Caki2 (cell line): ENCODE results near the gene KIAA1671. TPM values are rescaled to one million over a fixed set of nuclear protein-coding genes. Genes with fewer than 3 reads are reported as not detected.
"Not testable (repeated sequence)": the region's sequence is repeated elsewhere in the genome, so short reads cannot be mapped to it uniquely, and the experiment has no call there.

Source experiments
- DNase-seq: peaks from one replicate; pipeline ENCODE4 v3.0.0-alpha.2; 2015; ENCODE audit warnings: low read depth
- in situ Hi-C: cut with HindIII; loops from 2 replicates; pipeline ENCODE4 v1.10.0; 2016; ENCODE audit warnings: low sequenced_read_pairs, low pct_unique_long_range_greater_than_20kb, mixed read lengths
- total RNA-seq: library from RNA; depleted of rRNA; stranded (reverse); fragments of >200 nt; shearing (Covaris generic); gene quantifications from 2 replicates; pipeline ENCODE4 v1.2.3, GENCODE V29; 2014; ENCODE audit warnings: low replicate concordance; rRNA removed

The KIAA1671 gene
- total RNA-seq, 1 experiment from 2014 or later: 11.7 TPM

DNA sequence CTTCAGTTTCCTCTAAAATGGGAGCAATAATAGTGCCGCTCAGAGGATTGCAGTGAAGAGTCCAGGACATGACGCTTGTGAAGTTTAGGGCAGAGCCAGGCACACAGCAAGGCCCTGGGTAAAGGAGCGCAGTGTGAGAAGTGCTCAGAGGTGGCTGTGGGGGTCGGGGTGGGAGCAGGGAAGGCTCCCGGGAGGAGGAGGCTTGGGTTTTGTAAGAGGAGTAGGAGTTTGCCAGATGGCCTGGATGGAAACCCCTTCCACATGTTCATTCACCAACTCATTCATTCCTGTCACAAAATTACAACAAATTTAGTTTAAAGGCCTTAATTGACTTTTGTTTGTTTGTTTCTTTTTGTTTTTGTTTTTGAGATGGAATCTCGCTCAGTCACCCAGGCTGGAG is 283.9 kb downstream of the KIAA1671 start:
- no peak for DNase-seq
- in situ Hi-C loops: no loop called here

DNA sequence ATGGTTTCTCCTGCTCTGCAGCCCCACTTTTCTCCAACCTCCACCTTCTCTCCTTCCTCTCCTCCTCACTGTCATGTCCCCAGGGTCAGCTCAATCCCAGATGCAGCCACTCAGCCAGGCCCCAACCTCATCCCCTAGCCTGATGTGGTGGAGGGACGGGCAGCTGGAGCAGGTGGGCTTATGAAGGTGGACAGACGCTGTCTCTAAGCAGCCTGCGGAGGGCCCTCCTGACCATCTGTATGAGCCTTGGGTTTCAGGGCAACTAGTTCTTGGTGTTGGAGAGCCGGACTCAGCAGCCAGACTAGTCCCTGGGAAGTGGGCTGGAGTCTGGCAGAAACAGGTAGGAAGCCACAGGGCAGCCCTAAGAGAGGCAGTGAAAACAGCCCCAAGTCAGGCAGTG is 285.0 kb downstream of the KIAA1671 start:
- in situ Hi-C loops: no loop called here
- DNase-seq: no peak

DNA sequence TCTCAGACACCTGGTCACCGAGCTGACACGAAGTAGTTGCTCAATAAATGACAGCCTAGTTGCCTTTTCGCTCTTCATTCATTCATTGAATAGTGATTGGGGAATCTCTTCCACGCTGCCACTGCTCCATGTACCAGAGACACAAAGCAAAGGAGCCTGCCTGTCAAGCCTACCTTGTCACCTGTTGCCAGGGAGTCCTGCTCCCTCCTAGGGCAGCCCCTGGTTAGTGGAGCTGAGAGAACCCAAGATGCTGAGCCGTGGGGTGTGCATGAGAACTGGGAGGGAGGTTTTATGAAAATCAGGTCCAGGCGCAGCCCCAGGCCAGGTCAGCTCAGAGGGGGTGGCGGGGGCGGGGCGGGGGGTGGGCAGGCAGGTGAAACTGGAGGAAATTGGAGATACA is 285.5 kb downstream of the KIAA1671 start:
- DNase-seq, in situ Hi-C loops: not testable (repeated sequence)

Other genes starting within 250 kb of the KIAA1671 start
- gene PIWIL3, start 178.0 kb upstream of the KIAA1671 start, total RNA-seq: not detected in 2 replicates
- gene SGSM1, start 146.5 kb upstream of the KIAA1671 start, total RNA-seq: 0.06 and 0.27 TPM in 2 replicates
- gene LHFPL7, start 6.0 kb upstream of the KIAA1671 start, total RNA-seq: not detected in 2 replicates
- not detected in 2 replicates for gene CRYBB3, start 247.1 kb downstream of the KIAA1671 start, total RNA-seq